ENCODE results near the gene NCK2. TPM values are rescaled to one million over a fixed set of nuclear protein-coding genes. Genes with fewer than 3 reads are reported as not detected.

NCK2 gene
- total RNA-seq, 1 experiment from 2014 or later, result 75.4 TPM

GRCh38 chr2:105786231-105787230 lies 41.8 kb downstream of the NCK2 start:
- TF ChIP-seq AR (CRISPR knock-in tag; IDR thresholded peaks at IDR 0.05) (no peak), ZNF263 (CRISPR knock-in tag; IDR thresholded peaks at IDR 0.05; ENCODE audit: low read depth) (no peak), CREB1 (CRISPR knock-in tag; IDR thresholded peaks at IDR 0.05) (no peak), RORB (CRISPR knock-in tag; IDR thresholded peaks at IDR 0.05) (no peak)
- Mint-ChIP-seq H3K4me1 (peaks cover 74% of the 10 kb centered on the region), H3K4me3 (no peak overlapping the region), H3K27me3 (ENCODE audit: low read depth) (no peaks in the 10 kb centered on the region), H3K27ac (peak overlapping the region; percentile 58; the same call in 1 of the 2 replicates), H3K36me3 (no peaks in the 10 kb centered on the region), H3K9me3 (no peaks in the 10 kb centered on the region)
- POLR2A ChIA-PET, result no interaction called here
- ATAC-seq (no peak), DNase-seq (ENCODE audit: low spot score) (no peak)
- CTCF ChIA-PET, result interaction anchor here (0.5 kb wide), 1 partner anchor 33 kb away, joined by 3 read pairs; no protein-coding TSS in a partner anchor

- Mint-ChIP-seq H3K4me1 (peaks cover 75% of the 10 kb centered on the region), H3K27ac (peak overlapping the region; percentile 32; the same call in 1 of the 2 replicates), H3K36me3 (no peaks in the 10 kb centered on the region), H3K27me3 (ENCODE audit: low read depth) (no peaks in the 10 kb centered on the region), H3K9me3 (no peaks in the 10 kb centered on the region), H3K4me3 (no peak overlapping the region)
- CTCF ChIA-PET, result no interaction called here
- DNase-seq (ENCODE audit: low spot score), result no peak
- POLR2A ChIA-PET, result no interaction called here
- no peak for ATAC-seq
- no peak for TF ChIP-seq MYBL2 (CRISPR knock-in tag; IDR thresholded peaks at IDR 0.05)
- no peak for TF ChIP-seq SP1 (CRISPR knock-in tag; conservative IDR thresholded peaks at IDR 0.05)
- no peak for TF ChIP-seq NR2C2 (CRISPR knock-in tag; IDR thresholded peaks at IDR 0.05)
- TF ChIP-seq ZNF138 (CRISPR knock-in tag; conservative IDR thresholded peaks at IDR 0.05), result no peak
- no peak for TF ChIP-seq ZNF671 (CRISPR knock-in tag; IDR thresholded peaks at IDR 0.05)
- no peak for TF ChIP-seq NFATC4 (CRISPR knock-in tag; IDR thresholded peaks at IDR 0.05)
- no peak for TF ChIP-seq ZNF425 (CRISPR knock-in tag; conservative IDR thresholded peaks at IDR 0.05)
- TF ChIP-seq ZBTB21 (CRISPR knock-in tag; IDR thresholded peaks at IDR 0.05; ENCODE audit: borderline replicate concordance), result no peak
- TF ChIP-seq ZNF281 (CRISPR knock-in tag; IDR thresholded peaks at IDR 0.05), result no peak
- TF ChIP-seq ZNF512 (CRISPR knock-in tag; IDR thresholded peaks at IDR 0.05; ENCODE audit: borderline replicate concordance), result no peak
- TF ChIP-seq HMGXB4 (CRISPR knock-in tag; IDR thresholded peaks at IDR 0.05), result no peak
- TF ChIP-seq ZNF232 (CRISPR knock-in tag; IDR thresholded peaks at IDR 0.05), result no peak
- TF ChIP-seq ZNF317 (CRISPR knock-in tag; IDR thresholded peaks at IDR 0.05; ENCODE audit: borderline replicate concordance, low read depth), result no peak
These were observed 42.9 kb downstream of the NCK2 start for GRCh38 chr2:105787376-105788318.

Measured in WTC11 (cell line).